Activated CD8-positive, alpha-beta T cell treated with anti-CD3 and anti-CD28 coated beads, Interleukin-2, amount 10 ng/mL, durations not matched to agents 7 days and 5 days (primary cell): ENCODE data around the gene RBPJ. TPM values are rescaled to one million over a fixed set of nuclear protein-coding genes. Genes with fewer than 3 reads are reported as not detected.
"Not testable (repeated sequence)": the region's sequence is repeated elsewhere in the genome, so short reads cannot be mapped to it uniquely, and the experiment has no call there.

Source experiments
- ATAC-seq: fragments of 150-1000 bp; cut with Tn5 transposase; one replicate; pipeline ENCODE4 v1.10.0; 2021; ENCODE audit warnings: moderate library complexity
- CTCF ChIA-PET: fragments of 350-600 bp; sonication (Branson Sonifier 250); formaldehyde crosslinking; loops from one replicate; lab custom pipeline; 2021; ENCODE audit warnings: antibody characterized with exemption; lab: Charles Lee
- POLR2A ChIA-PET: fragments of 350-600 bp; sonication (Branson Sonifier 250); formaldehyde crosslinking; loops from one replicate; lab custom pipeline; 2021; ENCODE audit warnings: antibody characterized with exemption; lab: Charles Lee
- DNase-seq: peaks from one replicate; pipeline ENCODE4 v3.0.0-alpha.2; 2020
- H3K27ac Mint-ChIP-seq: one replicate; pipeline ENCODE4 v1.8.0; 2021; ENCODE audit warnings: mild to moderate bottlenecking, mixed read lengths
- H3K27me3 Mint-ChIP-seq: one replicate; pipeline ENCODE4 v1.8.0; 2021; ENCODE audit warnings: low read depth, mixed read lengths
- H3K36me3 Mint-ChIP-seq: one replicate; pipeline ENCODE4 v1.8.0; 2021; ENCODE audit warnings: low read depth, mixed read lengths
- H3K4me1 Mint-ChIP-seq: one replicate; pipeline ENCODE4 v1.8.0; 2021; ENCODE audit warnings: low read depth, mixed read lengths
- H3K4me3 Mint-ChIP-seq: one replicate; pipeline ENCODE4 v1.8.0; 2021; ENCODE audit warnings: mild to moderate bottlenecking, mixed read lengths
- H3K9me3 Mint-ChIP-seq: one replicate; pipeline ENCODE4 v1.8.0; 2022; ENCODE audit warnings: mixed read lengths; ENCODE audit not compliant: insufficient read depth
- total RNA-seq, 2 experiments: library from RNA; stranded (reverse); gene quantifications; one replicate each; pipeline ENCODE4 v1.2.3, GENCODE V29; 2021

RBPJ gene
- total RNA-seq, 2 experiments from 2014 or later: 61.7 to 72.3 TPM

DNA sequence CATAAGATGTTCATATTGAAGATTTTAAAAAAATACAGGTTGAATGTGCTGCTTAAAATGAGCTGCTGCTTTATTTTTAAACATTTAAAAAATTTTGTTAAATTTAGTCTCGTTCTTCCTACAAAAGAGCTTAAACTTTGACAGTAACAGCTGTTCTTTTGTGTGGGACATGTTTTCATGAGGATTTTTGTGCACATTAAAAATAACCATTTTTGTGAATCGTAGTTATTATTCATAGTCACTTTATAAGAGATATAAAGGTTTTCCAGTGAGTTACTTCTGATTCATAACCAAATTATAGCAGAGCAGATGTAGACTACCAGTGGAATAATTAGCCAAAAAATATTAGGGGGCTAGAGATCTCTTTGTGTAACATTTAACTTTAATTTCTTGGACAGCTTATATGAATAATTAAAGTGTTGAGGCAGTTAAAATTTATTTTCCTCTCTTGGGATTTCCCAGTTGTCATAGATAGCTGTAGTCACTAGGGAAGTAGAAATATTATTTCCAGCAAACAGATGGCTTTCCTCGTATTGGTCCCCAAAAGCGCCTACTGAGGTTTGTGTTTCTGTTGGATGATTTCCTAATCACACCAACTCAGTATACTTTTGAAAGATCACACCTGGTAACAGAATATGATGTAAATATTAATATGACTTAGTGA lies 24.2 kb downstream of the RBPJ start:
- H3K4me1 Mint-ChIP-seq: peaks cover 23% of the 10 kb centered on the region
- peaks cover 2% of the 10 kb centered on the region for H3K36me3 Mint-ChIP-seq
- ATAC-seq (no peak), DNase-seq (no peak)
- no peak overlapping the region for H3K27ac Mint-ChIP-seq
- CTCF ChIA-PET: interaction anchor here (1.0 to 2.2 kb wide), 6 partner anchors 11 to 66 kb away, joined by 3 to 12 read pairs (median 4); no protein-coding TSS in a partner anchor
- H3K27me3 Mint-ChIP-seq: no peaks in the 10 kb centered on the region
- no peaks in the 10 kb centered on the region for H3K9me3 Mint-ChIP-seq
- POLR2A ChIA-PET: no interaction called here
- no peak overlapping the region for H3K4me3 Mint-ChIP-seq

- Mint-ChIP-seq H3K4me3 (no peak overlapping the region), H3K36me3 (peaks cover 2% of the 10 kb centered on the region), H3K27me3 (no peaks in the 10 kb centered on the region), H3K4me1 (peaks cover 23% of the 10 kb centered on the region), H3K9me3 (no peaks in the 10 kb centered on the region), H3K27ac (no peak overlapping the region)
- ATAC-seq (no peak), DNase-seq (no peak)
- POLR2A ChIA-PET: no interaction called here
- CTCF ChIA-PET: interaction anchor here (1.0 to 2.2 kb wide), 4 partner anchors 16 to 65 kb away, joined by 3 to 12 read pairs (median 4); no protein-coding TSS in a partner anchor
Observed at GRCh38 chr4:26345565-26345938, 24.7 kb downstream of the RBPJ start.

DNA sequence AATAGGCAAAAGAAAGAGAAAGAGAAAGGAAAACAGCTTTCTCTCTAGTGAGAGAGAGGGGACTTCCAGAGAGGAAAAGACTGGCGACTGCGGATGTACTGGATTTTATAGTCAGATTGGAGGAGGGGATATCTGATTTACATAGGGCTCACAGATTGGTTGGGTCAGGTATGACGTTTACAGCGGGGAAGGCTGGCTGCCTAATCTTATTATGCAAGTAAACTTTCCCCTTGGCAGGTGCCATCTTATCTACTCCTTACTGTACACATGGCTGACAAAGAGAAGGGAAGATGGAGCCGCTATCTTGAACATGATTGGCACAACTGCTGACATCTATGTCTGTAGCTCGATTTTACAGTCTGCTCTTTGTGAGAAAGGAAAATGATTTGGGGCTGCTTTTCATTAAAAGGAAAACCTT lies 25.4 kb downstream of the RBPJ start:
- no peak for ATAC-seq
- peaks cover 22% of the 10 kb centered on the region for H3K4me1 Mint-ChIP-seq
- no peak overlapping the region for H3K27ac Mint-ChIP-seq
- no peaks in the 10 kb centered on the region for H3K9me3 Mint-ChIP-seq
- no peak overlapping the region for H3K4me3 Mint-ChIP-seq
- H3K27me3 Mint-ChIP-seq: no peaks in the 10 kb centered on the region
- peaks cover 2% of the 10 kb centered on the region for H3K36me3 Mint-ChIP-seq
- POLR2A ChIA-PET: no interaction called here
- CTCF ChIA-PET: interaction anchor here (1.5 to 2.2 kb wide), 3 partner anchors 16 to 65 kb away, joined by 4 to 12 read pairs (median 5); no protein-coding TSS in a partner anchor
- no peak for DNase-seq

DNA sequence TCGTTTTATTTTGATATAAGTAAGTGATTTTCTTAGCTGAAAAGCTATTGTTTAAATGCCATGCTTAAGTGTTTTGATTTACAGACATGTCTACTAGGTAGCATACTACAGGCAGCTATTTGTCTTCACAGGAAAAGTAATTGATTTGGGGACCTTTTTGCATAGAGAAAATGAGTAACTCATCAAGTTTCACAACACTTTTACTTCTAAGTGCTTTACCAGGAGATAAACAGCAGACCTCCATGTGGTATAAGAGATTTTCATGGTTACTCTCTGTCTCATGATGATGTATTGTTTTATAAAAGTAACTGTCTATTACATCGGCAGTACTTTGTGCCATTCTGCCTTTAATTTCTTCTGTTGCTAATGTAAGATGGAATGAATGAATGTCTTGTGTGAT lies 28.7 kb downstream of the RBPJ start:
- H3K9me3 Mint-ChIP-seq: no peaks in the 10 kb centered on the region
- CTCF ChIA-PET: interaction anchor here (1.0 to 2.9 kb wide), 4 partner anchors 8 to 320 kb away, joined by 4 to 22 read pairs (median 8); no protein-coding TSS in a partner anchor
- H3K4me1 Mint-ChIP-seq: peaks cover 13% of the 10 kb centered on the region
- POLR2A ChIA-PET: no interaction called here
- peaks cover 2% of the 10 kb centered on the region for H3K36me3 Mint-ChIP-seq
- H3K27ac Mint-ChIP-seq: no peak overlapping the region
- no peaks in the 10 kb centered on the region for H3K27me3 Mint-ChIP-seq
- no peak for ATAC-seq
- no peak for DNase-seq
- no peak overlapping the region for H3K4me3 Mint-ChIP-seq

DNA sequence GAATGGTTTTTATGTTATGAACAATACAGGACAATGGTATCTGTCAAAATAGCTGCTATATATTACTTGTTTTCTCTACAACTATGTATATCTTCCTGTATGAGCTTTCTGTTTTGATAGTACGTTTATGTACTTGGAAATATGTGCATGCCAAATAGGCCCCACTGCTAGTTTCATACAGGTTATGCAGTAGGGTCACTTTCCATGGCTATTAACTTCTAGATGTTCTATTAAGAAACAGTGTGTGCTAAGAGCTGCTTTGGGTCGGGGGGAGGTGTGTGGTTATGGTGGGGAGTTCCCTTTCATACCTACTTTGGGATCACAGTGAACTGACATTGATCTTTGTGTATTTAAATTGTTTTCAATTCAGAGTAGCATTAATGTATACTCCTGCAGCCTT lies 30.9 kb downstream of the RBPJ start:
- H3K9me3 Mint-ChIP-seq: no peaks in the 10 kb centered on the region
- DNase-seq (no peak), ATAC-seq (no peak)
- CTCF ChIA-PET: interaction anchor here (0.6 to 1.7 kb wide), 5 partner anchors 10 to 62 kb away, joined by 3 to 6 read pairs (median 5); no protein-coding TSS in a partner anchor
- H3K27me3 Mint-ChIP-seq: no peaks in the 10 kb centered on the region
- peaks cover 5% of the 10 kb centered on the region for H3K4me1 Mint-ChIP-seq
- POLR2A ChIA-PET: no interaction called here
- peaks cover 3% of the 10 kb centered on the region for H3K36me3 Mint-ChIP-seq
- H3K4me3 Mint-ChIP-seq: no peak overlapping the region
- H3K27ac Mint-ChIP-seq: no peak overlapping the region

DNA sequence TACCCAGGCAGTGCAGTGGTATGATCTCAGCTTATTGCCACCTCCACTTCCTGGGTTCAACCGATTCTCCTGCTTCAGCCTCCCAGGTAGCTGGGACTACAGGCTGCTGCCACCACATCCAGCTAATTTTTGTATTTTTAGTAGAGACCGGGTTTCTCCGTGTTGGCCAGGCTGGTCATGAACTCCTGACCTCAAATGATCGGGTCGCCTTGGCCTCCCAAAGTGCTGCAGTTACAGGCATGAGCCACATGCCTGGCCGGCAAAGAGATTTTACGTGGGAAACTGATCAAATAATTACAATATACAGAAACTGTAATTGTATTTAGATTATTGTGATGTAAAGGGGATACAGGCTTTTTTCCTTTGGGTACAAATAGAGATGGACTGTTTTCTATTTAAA lies 33.7 kb downstream of the RBPJ start:
- no peaks in the 10 kb centered on the region for H3K27me3 Mint-ChIP-seq
- DNase-seq (no peak), ATAC-seq (no peak)
- peaks cover 2% of the 10 kb centered on the region for H3K4me1 Mint-ChIP-seq
- H3K36me3 Mint-ChIP-seq: peaks cover 1% of the 10 kb centered on the region
- CTCF ChIA-PET: interaction anchor here (2.8 kb wide), 1 partner anchor 24 kb away, joined by 14 read pairs; no protein-coding TSS in a partner anchor
- POLR2A ChIA-PET: no interaction called here
- H3K27ac Mint-ChIP-seq: no peak overlapping the region
- H3K4me3 Mint-ChIP-seq: no peak overlapping the region
- no peaks in the 10 kb centered on the region for H3K9me3 Mint-ChIP-seq

DNA sequence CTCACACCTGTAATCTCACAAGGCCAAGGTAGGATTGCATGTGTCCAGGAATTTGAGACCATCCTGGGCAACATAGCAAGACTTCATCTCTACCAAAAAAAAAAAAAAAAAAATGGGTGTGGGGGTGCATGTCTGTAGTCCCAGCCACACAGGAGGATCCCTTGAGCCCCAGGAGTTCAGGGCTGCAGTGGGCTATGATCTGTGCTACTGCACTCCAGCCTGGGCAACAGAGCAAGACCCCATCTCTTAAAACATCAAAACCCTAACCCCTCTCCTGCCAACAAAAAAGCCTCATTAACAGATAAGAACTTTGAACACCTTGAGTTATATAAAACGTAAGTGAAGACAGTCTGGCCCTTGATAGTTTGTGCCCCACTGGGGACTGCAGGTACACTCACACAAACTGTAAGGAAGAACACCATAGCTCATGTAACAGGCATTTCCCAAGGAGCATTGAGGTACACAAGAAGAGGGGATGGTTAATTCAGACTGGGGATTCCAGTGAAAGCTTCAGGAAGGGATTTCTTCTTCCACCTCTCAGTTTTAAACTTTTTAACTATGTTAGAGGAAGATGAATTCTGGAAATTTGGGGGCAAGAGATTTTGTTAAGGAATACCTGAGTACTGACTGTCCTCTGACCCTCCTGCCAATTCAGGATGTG lies 34.7 kb downstream of the RBPJ start:
- no peak overlapping the region for H3K4me3 Mint-ChIP-seq

GRCh38 chr4:26356081-26356501 lies 35.3 kb downstream of the RBPJ start:
- DNase-seq: no peak
- H3K27me3 Mint-ChIP-seq: no peaks in the 10 kb centered on the region
- H3K4me1 Mint-ChIP-seq: peaks cover 8% of the 10 kb centered on the region
- ATAC-seq: peak; percentile 67
- H3K36me3 Mint-ChIP-seq: peaks cover 1% of the 10 kb centered on the region
- no peak overlapping the region for H3K4me3 Mint-ChIP-seq
- POLR2A ChIA-PET: no interaction called here
- H3K27ac Mint-ChIP-seq: no peak overlapping the region
- CTCF ChIA-PET: interaction anchor here (1.5 to 2.8 kb wide), 4 partner anchors 12 to 368 kb away, joined by 5 to 14 read pairs (median 6); no protein-coding TSS in a partner anchor
- no peaks in the 10 kb centered on the region for H3K9me3 Mint-ChIP-seq

More for the DNA sequence above, 34.7 kb downstream of the RBPJ start:
- ChIA-PET CTCF (interaction anchor here (0.7 to 2.8 kb wide), 5 partner anchors 11 to 368 kb away, joined by 3 to 14 read pairs (median 6); no protein-coding TSS in a partner anchor), POLR2A (no interaction called here)
- ATAC-seq (peak; percentile 37), DNase-seq (no peak)
- Mint-ChIP-seq H3K9me3 (no peaks in the 10 kb centered on the region), H3K27me3 (no peaks in the 10 kb centered on the region), H3K4me1 (peaks cover 5% of the 10 kb centered on the region), H3K36me3 (peaks cover 1% of the 10 kb centered on the region), H3K27ac (no peak overlapping the region)

GRCh38 chr4:26359521-26359920 lies 38.7 kb downstream of the RBPJ start:
- H3K4me3 Mint-ChIP-seq, ATAC-seq, DNase-seq, H3K27ac Mint-ChIP-seq, H3K27me3 Mint-ChIP-seq, H3K9me3 Mint-ChIP-seq: not testable (repeated sequence)
- ChIA-PET POLR2A (interaction anchor here (0.9 kb wide), 1 partner anchor 10 kb away, joined by 3 read pairs; no protein-coding TSS in a partner anchor), CTCF (interaction anchor here (2.7 to 3.7 kb wide), 2 partner anchors 10 to 29 kb away, joined by 9 to 20 read pairs; no protein-coding TSS in a partner anchor)
- H3K36me3 Mint-ChIP-seq: peaks cover 12% of the 10 kb centered on the region
- H3K4me1 Mint-ChIP-seq: peaks cover 35% of the 10 kb centered on the region

- Mint-ChIP-seq H3K36me3 (peaks cover 11% of the 10 kb centered on the region), H3K27me3 (no peaks in the 10 kb centered on the region)
- CTCF ChIA-PET: interaction anchor here (0.6 to 3.7 kb wide), 3 partner anchors 11 to 30 kb away, joined by 3 to 20 read pairs (median 9); no protein-coding TSS in a partner anchor
Observed at GRCh38 chr4:26360273-26360672, 39.5 kb downstream of the RBPJ start.

GRCh38 chr4:26360864-26361263 lies 40.0 kb downstream of the RBPJ start:
- peaks cover 42% of the 10 kb centered on the region for H3K4me1 Mint-ChIP-seq
- DNase-seq (no peak), ATAC-seq (peak; percentile 11)
- ChIA-PET POLR2A (no interaction called here), CTCF (interaction anchor here (0.6 to 3.7 kb wide), 6 partner anchors 9 to 331 kb away, joined by 3 to 20 read pairs (median 4); no protein-coding TSS in a partner anchor)
- peaks cover 11% of the 10 kb centered on the region for H3K36me3 Mint-ChIP-seq
- H3K4me3 Mint-ChIP-seq: no peak overlapping the region
- H3K27me3 Mint-ChIP-seq: no peaks in the 10 kb centered on the region
- peak overlapping the region; percentile 79 for H3K27ac Mint-ChIP-seq
- H3K9me3 Mint-ChIP-seq: no peaks in the 10 kb centered on the region

More at GRCh38 chr4:26360273-26360672, 39.5 kb downstream of the RBPJ start:
- H3K27ac Mint-ChIP-seq: no peak overlapping the region
- DNase-seq (no peak), ATAC-seq (no peak)
- POLR2A ChIA-PET: interaction anchor here (0.9 kb wide), 1 partner anchor 10 kb away, joined by 3 read pairs; no protein-coding TSS in a partner anchor
- H3K4me1 Mint-ChIP-seq: peaks cover 38% of the 10 kb centered on the region
- no peaks in the 10 kb centered on the region for H3K9me3 Mint-ChIP-seq
- H3K4me3 Mint-ChIP-seq: no peak overlapping the region
